ENCODE results near the gene EPHB4.
"Not testable (repeated sequence)": the region's sequence is repeated elsewhere in the genome, so short reads cannot be mapped to it uniquely, and the experiment has no call there.

The EPHB4 gene

GRCh38 chr7:100819586-100819985 is 7.7 kb downstream of the EPHB4 start:
- no peak for DNase-seq

- no peak for DNase-seq
Measured at GRCh38 chr7:100818825-100819224, 8.5 kb downstream of the EPHB4 start.

- no peak for DNase-seq
Measured at GRCh38 chr7:100818366-100818765, 9.0 kb downstream of the EPHB4 start.

DNA sequence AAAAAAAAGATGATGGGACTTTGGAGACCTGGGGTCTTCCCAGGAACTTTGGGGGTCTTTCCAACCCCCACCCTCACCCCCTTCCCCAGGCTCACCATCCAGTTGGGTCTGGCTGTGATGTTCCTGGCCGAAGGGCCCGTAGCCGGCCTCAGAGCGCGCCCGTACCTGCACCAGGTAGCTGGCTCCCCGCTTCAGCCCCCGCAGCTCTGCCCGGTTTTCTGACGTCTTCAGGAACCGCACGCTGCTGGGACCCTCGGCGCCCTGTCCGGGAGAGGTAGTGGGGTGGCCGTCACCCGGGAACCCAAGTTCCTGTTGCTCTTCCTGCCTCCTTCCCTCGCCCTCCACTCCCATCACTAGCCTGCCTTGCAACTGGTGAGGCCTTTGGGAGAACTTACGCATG is 10.2 kb downstream of the EPHB4 start:
- no peak for DNase-seq

- not testable (repeated sequence) for DNase-seq
Measured at GRCh38 chr7:100816515-100816914, 10.8 kb downstream of the EPHB4 start.

DNA sequence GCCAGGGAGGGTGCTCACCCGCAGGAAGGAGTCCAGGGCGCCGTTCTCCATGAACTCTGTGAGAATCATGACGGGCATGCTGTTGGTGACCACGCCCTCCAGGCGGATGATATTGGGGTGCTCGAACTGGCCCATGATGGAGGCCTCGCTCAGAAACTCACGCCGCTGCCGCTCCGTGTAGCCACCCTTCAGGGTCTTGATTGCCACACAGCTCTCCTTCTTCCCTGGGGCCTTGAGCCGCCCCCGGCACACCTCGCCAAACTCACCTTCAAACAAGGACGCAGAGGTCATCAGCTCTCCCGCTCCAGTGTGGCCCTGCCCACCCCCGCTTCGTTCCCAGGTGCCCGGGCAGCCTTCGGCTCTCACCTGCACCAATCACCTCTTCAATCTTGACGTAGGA is 14.6 kb downstream of the EPHB4 start:
- no peak for DNase-seq

- DNase-seq = no peak
Measured at GRCh38 chr7:100811480-100811879, 15.8 kb downstream of the EPHB4 start.

DNA sequence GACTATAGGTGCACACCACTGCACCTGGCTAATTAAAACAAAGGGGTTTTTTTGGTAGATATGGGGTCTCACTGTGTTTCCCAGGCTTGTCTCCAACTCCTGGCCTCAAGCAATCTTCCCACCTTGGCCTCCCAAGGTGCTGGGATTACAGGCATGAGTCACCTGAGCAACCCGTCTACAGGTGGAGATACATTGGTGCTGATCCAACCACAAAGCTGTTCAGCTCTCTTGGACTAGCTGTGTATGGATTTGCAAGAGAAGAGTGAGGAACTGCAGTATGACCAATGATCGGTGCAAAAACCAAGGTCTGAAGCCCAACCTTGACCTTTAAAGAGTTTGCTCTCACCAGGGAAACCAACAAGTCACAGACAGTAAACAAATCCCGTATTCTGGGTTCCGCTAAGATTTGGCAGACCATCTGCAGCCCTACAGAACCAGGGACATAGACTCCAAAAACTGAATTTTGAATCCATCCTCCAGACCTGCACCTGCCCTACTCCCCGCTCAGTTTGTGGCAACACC is 18.9 kb downstream of the EPHB4 start:
- DNase-seq = no peak

DNA sequence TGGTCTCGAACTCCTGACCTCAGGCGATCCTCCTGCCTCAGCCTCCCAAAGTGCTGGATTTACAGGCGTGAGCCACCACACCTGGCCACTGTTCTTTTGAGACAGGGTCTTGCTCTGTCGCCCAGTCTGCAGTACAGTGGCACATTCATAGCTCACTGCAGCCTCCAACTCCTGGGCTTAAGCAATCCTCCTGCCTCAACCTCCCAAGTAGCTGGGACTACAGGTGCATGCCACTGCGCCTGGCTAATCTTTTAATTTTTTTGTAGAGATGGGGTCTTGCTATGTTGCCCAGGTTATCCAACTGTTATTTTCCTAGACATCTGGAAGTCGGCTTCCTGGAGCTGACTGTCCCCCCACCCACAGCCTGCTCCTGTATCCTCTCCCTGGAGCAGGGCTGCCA is 20.4 kb downstream of the EPHB4 start:
- DNase-seq = not testable (repeated sequence)

GRCh38 chr7:100806276-100806675 is 21.0 kb downstream of the EPHB4 start:
- no peak for DNase-seq

DNA sequence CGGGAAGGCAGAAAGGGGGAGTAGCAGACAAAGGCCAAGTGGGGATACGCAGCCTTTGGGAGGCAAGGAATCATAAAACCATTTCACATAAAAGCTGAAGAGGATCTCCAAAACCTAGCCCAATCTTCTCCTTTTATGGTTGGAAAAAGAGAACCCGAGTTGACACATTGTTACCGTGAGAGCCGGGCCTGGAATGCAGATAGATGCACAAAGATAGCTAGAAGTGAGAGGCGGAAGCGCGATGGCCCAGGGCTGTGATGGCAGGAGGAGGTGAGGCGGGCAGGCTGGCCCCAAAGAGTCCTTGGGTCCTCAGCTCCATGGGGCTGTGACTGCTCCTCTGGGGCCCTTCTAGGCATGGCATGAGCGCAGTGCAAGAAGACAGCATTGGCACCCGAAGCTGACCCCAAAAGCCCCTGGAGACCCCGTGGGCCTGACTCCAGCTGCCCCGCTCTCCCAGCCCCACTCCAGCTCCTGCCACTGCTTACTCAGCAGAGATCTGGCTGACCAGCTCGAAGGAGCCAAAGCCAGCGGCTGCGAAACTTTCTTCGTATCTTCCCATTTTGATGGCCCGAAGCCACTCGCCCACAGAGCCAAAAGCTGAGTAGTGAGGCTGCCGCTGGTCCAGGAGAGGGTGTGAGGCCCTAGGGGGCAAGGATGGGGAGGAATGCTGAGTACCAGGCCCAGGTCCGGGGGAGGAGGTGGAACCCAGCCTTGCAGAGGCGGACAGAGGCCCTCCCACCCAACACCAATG is 22.5 kb downstream of the EPHB4 start:
- DNase-seq = no peak

DNA sequence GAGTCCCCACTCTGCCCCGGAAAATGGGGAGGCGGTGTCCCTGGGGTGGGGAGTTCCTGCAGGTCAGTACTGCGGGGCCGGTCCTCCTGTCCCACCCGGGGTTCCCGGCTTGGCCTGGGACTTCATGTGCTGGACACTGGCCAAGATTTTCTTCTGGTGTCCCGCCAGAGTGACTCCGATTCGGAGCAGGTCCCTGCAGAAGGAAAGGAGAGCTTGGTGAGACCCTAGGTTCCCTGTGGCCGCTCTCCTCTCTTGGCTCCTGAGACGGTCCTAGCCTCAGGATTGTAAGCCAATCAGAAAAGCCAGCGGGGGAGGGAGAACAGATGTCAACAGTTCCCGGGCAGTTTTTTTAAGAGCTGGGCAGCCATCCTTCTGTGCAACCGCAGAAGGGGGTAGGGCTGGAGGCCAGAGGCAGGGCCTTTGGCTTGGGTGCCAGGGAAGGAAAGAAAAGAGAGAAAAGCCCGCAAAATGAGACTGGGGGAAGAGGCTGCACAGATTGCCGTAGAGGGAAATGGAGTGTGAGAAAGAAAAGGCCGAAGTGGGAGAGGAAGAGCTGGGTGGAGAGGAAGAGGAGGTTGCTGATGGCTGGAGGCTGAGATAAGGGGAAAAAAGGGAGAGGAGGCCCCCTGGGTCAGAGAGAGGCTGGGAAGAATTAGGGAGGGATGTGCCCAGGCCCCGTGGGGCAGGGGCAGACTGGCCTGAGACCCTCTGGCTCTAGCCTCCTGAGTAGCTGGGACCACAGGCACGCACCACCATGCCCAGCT is 23.7 kb downstream of the EPHB4 start:
- DNase-seq = peak; percentile 24

- no peak for DNase-seq
Measured at GRCh38 chr7:100802951-100803350, 24.4 kb downstream of the EPHB4 start.

GRCh38 chr7:100801833-100802568 is 25.3 kb downstream of the EPHB4 start:
- no peak for DNase-seq

- DNase-seq = peak; percentile 3
Measured at GRCh38 chr7:100799037-100799896, 28.1 kb downstream of the EPHB4 start.

- DNase-seq = no peak
Measured at GRCh38 chr7:100794741-100795140, 32.6 kb downstream of the EPHB4 start.

GRCh38 chr7:100793806-100794660 is 33.3 kb downstream of the EPHB4 start:
- no peak for DNase-seq

GRCh38 chr7:100791881-100792666 is 35.2 kb downstream of the EPHB4 start:
- no peak for DNase-seq

- DNase-seq = no peak
Measured at GRCh38 chr7:100789055-100789454, 38.3 kb downstream of the EPHB4 start.

- DNase-seq = no peak
Measured at GRCh38 chr7:100786323-100786722, 41.0 kb downstream of the EPHB4 start.

- no peak for DNase-seq
Measured at GRCh38 chr7:100785878-100786277, 41.4 kb downstream of the EPHB4 start.

Measured in NCI-H2029 treated with DMSO at 0.1 percent for 48 hours (cell line).